ENCODE data around the gene GNG4.

GNG4 gene
- long read RNA-seq, donor 1, full-length matches to known transcripts: 1 of 1 reads
- long read RNA-seq, donor 1, partial matches to known transcripts: 0 of 1 reads
- long read RNA-seq, donor 1, other reads (novel, unspliced or antisense): 0 of 1 reads
- long read RNA-seq, donor 2: 0 reads
- long read RNA-seq, donor 3, full-length matches to known transcripts: 1 of 1 reads
- long read RNA-seq, donor 3, partial matches to known transcripts: 0 of 1 reads
- long read RNA-seq, donor 3, other reads (novel, unspliced or antisense): 0 of 1 reads
- long read RNA-seq, donor 4, full-length matches to known transcripts: 2 of 2 reads
- long read RNA-seq, donor 4, partial matches to known transcripts: 0 of 2 reads
- long read RNA-seq, donor 4, other reads (novel, unspliced or antisense): 0 of 2 reads
- long read RNA-seq, donor 5, full-length matches to known transcripts: 2 of 2 reads
- long read RNA-seq, donor 5, partial matches to known transcripts: 0 of 2 reads
- long read RNA-seq, donor 5, other reads (novel, unspliced or antisense): 0 of 2 reads
- long read RNA-seq, donor 6, full-length matches to known transcripts: 3 of 3 reads
- long read RNA-seq, donor 6, partial matches to known transcripts: 0 of 3 reads
- long read RNA-seq, donor 6, other reads (novel, unspliced or antisense): 0 of 3 reads
- long read RNA-seq, donor 7, full-length matches to known transcripts: 5 of 5 reads
- long read RNA-seq, donor 7, partial matches to known transcripts: 0 of 5 reads
- long read RNA-seq, donor 7, other reads (novel, unspliced or antisense): 0 of 5 reads
- long read RNA-seq, donor 8: 0 reads

DNA sequence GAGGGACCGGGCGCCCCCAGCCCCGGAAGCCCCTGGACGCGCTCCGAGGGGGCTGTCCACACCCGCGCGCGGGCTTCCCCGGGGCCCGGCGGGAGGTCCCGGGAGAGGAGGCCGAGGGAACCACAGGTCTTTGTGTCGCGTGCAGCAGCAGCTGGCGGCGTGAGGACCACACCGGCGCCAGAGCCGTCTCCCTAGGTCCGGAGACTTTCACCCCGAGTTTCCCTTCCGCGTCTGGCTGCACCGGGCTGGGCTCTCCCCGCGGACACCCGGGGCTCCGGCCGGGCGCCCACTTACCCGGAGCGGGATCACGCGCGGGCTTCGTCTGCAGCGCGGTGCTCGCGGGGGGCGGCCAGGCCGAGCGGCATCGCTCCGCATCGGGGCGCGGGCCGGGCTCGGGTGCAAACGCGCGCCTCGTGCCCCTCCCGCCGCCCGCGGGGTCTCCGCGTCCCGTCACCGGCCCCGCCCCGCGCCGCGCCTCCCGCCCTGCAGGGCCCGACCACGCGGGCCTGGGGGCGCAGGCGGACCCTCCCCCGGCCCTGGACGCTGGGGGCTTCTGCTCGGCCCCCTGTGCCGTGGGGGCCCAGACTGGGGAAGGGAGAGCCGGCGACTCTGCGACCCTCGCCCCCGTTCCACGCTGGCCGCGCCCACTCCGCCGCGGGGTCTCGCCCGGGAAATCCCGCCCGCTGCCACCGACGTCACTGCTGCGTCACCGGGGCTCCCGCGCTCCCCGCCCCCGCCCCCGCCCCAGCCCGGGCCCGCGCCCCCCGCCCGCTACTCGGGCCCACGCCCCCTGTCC, at the start of gene GNG4:
Gene GNG4, minus strand, starts transcription at position 417 of the 796 bp plus-strand sequence. CDS start 65,946 bp downstream, outside the sequence.
- peak; percentile 78 for DNase-seq

DNA sequence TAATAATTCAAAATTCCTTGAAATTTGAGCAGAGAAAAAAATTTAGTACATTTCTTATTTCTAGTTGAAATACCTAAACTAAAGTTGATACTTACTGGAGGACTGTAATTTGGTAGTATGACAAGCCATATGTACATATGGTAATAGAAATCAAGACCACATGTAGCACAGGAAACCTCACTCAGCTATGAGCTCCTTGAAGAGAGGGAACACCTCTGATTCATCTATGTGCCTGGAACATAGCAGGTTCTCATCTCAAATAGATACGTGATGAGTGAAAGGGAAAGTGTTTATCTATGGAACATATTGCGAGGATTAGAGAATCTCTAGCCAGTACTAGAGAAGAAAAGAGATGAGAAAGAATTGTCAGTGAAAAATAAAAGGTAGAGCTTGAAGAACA, 47.9 kb upstream of the GNG4 start:
- no peak for DNase-seq

DNA sequence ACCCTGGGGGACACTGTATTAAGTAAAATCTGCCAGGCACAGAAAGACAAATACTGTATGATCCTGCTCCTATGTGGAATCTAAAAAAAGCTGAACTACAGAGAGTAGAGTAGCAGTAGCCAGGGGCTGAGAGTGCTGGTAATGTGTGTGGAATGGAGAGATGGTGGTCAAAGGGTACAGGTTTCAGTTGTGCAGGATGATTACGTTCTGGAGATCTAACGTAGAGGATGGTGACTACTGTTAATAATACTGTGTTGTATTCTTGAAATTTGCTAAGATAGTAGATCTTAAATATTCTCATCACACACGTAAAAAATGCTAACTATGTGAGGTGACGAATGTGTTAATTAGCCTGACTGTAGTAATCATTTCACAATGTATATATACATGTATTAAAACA, 39.8 kb upstream of the GNG4 start:
- DNase-seq: no peak

DNA sequence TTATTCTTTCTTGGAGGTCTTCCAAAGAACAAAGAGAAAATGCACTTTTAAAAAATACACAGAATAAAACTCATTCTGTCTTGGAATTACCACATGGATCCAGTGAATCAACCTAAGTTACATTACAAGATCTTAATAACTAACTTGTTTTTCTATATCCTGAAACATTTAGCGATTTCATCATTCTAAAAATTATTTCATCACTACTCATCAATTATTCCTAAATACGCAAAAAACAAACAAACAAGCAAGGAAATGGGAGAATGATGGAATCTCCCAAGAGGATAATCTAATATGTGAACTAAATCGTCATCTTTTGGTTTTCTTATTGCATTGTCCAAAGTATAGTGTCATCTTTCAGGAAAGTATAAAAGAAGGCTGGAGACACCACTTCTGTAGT, 38.5 kb upstream of the GNG4 start:
- no peak for DNase-seq

DNA sequence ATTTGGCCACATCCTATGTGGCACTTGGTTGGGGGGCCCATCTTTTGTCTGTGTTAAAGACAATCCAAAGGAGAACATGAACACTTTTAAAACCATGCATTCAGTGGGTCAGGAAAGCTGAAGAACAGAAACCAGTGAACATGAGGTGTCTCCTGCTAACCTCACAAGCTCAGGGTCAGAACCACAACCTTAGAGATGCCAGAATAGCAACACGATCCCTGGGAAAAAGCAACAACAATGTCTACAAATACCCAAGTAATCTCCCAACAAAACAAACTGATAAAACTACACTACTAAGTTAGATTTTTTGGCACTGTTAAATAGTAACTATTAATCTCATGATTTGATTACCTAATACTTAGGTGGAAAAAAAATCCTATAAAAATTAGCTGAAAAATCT, 34.1 kb upstream of the GNG4 start:
- no peak for DNase-seq

DNA sequence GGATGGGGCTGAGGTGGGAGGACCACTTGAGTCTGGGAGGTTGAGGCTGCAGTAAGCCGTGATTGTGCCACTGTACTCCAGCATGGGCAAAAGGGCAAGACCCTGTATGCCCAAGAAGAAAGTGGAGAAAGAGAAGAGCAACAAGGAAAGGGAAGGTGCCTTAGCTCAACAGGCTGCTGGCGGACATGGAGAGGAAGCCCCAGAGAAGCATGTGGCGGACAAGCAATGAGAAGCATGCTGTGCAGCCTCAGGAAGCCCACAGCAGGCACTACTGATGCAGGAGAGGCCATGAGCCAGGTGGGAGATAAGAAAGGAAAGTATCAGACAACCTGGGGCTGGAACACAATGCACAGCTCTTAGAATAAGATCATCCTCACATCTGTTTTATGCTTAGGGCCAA, 32.6 kb upstream of the GNG4 start:
- DNase-seq: no peak

DNA sequence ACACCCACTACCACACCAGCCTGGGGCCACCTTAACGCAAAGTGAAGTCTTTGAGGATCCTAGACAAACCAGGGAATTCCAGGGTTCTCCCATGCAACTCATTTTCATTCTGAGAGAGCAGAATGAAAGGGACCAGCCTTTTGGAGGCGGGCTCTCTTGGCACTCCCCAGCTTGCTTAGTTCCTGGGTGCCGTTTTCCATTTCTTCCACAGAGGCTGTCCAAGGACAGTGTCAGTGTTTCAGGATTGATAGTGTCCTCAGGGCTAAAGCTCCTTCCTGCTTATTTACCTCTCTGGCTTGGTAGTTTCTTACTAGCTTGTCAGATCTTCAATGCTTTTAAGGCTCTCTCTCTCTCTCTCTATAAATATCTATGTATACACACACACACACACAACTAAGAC, 30.1 kb upstream of the GNG4 start:
- DNase-seq: no peak

DNA sequence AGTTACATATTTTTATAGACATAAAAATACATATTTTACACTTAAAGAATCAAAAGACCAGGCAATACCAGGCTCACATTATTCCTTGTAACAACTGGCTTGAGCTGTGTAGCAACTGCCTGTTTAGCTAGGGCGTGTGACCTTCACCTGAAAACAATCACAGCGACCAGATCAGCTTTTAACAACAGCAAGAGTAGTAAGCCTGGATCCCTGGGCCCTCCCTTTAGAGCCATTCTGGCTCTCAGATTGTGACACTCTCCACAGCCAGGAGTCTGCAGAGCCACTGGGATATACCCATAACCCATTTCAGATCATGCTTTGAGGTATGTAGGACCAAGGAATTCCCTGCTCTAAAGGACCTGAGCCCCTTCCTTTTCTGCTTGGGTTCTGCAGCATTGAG, 29.4 kb upstream of the GNG4 start:
- DNase-seq: no peak

DNA sequence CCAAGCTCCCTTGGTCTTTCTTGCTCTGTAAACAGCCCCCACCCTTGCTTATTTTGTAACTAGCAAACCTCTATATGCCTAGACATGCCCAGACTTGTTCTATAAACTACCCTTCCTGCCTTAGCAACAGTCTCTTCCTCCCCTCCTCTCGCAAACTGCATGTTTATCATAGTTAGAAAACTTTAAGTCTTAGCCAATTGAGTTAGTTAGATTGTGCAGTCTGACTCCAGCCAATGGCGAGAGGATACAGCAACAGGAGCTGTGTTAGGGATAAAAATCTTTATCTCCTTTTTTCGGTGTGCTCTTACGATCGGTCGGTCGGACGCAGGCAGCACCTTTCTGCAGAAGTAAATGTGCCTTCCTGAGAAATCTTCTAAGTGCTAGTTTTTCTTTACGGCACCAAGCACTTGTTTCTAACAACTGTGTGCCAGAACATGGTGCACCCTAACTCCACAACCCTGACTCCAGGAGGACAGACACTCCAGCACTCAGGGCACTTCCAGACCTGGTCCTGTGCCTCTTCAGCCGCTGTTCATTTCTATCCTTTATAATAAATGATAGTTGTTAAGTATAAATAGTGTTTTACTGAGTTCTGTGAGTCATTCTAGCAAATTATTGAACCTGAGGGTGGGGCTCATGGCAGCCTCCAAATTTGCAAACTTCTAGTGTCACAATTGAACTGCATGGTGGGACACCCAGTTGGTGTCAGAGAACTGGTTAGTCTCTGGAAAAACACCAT, 25.7 kb upstream of the GNG4 start:
- no peak for DNase-seq

DNA sequence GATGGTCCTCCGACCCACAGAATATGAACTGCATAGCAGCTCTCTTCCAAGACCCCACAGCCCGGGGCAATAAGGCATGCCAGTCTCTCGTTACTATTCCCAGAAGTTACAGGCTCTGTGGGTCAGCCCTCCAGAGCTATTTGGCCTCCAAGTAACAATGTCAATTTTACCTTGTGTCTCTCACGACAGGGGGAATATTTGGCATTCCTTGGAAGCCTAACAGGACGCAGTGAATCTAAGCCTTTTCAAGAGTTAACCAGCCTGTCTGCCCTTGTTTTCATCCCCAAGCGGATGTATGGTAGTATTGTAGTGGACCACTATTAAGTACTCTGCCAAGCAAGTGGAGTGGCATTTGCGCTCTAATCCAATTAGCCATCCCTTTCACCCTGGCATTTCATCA, 24.4 kb upstream of the GNG4 start:
- DNase-seq: no peak

DNA sequence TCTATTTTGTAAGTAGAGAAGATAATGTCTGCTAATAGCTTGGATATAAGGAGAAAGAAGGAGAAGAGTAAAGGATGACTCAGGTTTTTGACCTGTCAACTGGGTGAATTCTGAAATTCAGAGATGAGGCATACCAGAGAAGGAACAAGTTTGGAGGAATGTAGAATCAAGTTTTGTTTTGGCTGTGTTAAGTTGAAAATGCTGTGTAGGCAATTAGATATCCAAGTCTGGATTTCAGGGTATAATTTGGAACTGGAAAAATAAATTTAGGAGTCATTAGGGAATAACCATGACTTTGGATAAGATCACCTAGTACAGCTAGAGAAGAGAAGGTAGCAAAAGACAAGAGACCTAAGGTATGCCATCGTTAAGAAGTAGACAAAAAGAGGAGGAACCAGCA, 22.4 kb upstream of the GNG4 start:
- no peak for DNase-seq

DNA sequence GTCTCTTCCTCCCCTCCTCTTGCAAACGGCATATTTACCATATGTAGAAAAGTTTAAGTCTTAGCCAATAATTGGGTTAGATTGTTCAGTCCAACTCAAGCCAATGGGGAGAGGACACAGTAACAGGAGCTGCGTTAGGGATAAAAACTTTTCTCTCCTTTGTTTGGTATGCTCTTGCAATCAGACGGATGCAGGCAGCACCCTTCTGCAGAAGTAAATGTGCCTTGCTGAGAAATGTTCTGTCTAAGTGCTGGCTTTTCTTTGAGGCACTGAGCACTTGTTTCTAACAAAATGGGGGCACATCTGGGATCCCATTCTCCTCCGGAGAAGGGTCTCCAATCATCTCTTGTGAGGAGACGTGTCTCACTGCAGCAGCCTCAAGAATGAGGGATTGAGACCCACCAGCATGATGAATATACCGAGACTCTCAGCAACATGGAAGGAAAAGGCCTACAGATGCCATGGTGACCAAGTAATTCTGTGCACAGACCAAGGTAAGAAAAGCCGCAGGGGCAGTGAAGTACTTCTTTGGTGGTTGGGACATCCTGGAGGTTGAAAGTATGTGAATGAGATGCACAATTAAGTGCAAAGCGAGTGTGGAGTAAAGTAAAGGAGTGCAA, 20.7 kb upstream of the GNG4 start:
- DNase-seq: no peak

DNA sequence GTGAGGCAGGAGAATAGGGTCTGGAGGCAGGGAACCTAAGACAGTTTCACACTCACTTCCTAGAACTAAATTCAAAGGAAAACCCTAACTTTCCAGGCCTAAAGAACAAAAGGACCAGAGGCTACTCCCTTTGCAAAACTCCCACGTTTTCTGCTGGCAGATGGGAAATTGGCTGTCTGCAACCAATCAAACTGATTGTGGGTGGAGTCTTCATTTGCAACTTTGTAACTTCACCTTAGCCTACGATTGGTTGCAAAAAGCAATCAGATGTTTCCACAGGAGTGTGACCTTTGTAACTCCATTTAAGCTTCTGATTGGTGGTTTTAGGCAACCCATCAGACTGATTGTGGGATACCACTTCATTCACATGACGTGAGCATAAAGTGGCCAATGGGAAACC, 19.7 kb upstream of the GNG4 start:
- DNase-seq: no peak

DNA sequence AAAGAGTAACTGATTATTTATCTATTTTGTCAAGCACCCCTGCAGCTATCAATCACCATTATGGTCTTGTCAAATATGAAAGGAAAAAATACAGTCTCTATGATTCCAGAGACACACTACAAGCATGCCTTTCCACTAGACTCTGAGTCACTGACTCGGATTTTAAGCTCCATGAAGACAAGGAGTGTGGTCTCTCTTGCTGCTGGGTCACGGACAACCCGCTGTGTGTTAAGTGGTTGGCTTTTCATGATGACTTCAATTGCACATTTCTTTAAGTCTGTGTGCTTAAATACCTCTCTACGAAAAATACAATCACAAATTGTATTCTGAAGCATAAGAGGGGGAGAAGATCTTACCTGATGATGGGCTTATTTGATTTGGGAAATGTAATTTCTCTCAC, 14.0 kb upstream of the GNG4 start:
- DNase-seq: no peak

DNA sequence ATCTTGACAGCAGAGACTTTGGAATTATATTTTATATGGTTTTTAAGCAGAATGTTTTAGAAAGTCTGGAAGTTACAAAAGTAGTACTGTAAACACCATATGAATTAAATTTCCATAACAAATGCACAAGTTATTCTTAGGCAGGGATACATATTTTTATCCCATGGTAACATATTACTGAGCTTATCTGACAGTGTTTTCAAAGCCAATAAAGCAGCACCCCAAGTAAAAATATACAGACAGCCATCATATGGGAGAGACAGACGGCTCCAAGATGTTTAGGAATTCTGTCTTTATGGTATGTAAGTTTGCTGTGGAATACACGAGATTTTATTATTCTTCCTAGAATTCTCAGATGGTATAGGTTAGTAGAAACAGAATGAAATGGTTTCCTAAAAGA, 12.0 kb upstream of the GNG4 start:
- no peak for DNase-seq

DNA sequence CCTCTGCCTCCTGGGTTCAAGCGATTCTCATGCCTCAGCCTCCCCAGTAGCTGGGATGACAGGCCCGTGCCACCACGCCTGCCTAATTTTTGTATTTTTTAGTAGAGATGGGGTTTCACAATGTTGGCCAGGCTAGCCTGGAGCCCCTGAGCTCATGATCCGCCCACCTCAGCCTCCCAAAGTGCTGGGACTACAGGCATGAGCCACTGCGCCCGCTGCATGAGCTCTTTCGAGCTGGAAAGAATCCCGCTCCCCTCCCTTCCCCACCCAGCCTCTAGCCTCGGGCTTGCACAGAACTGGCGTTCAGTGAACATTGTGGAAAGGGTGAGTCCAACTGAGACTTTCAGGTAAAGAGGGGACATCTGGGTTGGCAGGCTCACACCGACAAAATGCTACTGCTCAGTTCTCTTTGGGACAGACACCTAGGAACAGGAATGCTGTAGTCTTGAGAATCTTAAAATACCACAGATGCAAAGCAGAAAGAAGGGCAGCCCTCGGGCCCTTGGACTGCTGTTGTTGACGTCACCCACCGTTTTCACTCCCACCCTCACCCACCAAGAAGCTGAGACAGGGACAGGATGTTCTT, 9.7 kb upstream of the GNG4 start:
- DNase-seq: no peak

DNA sequence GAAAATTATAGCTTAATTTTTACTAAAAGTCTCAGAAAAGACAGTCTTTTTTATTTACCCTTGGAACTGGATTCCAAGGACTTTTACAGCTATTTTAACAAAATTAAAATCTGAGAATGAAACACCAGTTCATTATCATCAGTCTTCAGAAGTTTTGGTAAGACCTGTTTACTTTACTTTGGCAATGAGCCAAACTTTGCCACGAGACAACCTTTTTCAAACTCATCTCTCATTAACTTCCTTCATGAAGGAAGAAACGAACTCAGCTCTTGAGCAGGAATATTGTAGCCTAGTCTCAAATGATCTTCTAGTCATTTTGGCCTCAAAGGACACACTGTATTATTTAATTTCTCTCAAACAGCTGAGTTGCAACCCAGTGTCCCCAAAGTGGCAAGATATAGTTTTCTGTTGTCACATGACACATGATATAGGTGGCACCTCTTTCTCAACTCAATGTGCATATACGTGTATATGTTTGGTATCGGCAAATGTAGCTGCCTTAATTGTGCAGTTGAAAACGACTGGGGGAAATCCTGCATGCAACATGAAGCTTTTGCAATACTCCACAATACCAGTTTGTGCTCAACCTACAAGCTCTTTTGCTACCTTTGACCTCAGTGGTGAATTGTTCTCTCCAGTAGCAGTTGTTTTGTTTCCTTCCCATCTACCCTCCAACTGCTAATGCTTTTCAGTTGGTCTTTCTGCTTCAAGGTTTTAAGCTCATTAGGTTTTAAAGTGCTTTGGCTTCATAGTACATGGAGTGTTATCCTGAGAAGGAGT, 8.4 kb upstream of the GNG4 start:
- no peak for DNase-seq

DNA sequence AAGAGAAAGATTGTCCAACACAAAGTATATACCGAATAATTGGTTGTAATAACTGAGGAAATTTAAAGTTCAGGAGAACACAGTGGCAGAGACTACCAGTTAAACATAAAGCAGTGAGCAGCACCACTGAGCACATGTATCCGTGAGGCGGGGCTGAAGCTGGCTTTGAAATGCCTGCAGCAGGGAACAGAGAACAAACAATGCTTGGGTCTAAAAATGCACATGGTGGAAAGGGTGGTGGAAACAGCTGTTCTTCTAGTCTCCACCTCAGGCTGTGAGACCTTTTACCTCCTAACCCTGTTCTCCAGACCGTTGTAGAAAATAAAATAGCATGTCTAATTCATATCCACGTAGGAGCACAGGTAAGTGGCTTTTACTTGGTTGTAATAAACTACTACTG, 7.7 kb upstream of the GNG4 start:
- DNase-seq: no peak

DNA sequence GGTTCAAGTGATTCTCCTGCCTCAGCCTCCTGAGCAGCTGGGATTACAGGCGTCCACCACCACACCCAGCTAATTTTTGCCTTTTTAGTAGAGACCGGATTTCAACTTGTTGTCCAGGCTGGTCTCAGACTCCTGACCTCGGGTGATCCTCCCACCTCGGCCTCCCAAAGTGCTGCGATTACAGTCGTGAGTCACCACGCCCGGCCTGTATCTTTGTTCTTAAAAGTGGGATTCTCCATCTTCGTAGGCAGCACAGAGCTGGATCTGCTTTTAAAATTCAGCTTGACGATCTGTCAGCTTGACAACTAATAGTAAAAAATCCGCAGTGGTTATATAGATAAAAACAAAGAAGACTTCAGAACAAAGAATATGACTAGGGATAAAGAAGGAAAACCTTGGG, 2.8 kb upstream of the GNG4 start:
- DNase-seq: no peak

DNA sequence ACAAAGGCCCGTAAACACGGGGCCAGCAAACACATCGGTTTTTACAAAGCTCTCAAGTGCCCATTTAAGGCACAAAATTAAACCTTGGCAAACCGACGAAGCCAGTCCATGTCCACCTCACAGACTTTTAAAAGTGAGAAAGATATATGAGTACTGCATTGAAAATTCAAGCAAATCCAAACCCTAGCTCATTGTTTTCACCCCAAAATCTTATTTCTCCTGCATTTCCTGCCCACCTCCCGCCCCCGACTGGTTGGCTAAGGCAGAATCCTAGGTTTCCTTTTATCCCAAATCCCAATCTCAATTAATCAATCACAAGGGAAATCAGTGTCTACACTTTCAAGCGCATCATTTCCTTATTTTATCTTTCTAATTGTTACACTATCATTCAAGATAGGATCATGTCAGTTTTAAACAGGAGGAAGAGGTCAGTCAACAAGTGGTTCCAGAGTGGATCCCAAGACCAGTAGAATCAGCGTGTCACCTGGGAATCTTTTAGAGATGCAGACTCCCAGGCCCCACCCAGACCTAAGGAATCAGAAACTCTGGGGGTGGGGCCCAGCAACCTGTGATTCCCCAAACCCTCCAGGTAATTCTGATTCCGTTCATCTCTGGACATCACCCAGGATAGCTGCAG, 1.7 kb upstream of the GNG4 start:
- DNase-seq: no peak
